Heart right ventricle (tissue), 16 donors: ENCODE results near the gene NPTX1. TPM values are rescaled to one million over a fixed set of nuclear protein-coding genes. Genes with fewer than 3 reads are reported as not detected.
A peak's percentile ranks its signal among the peaks of the same experiment; 100 is the strongest.

ENCODE experiments used
- ATAC-seq, 8 donors: fragments of 200-7000 bp; cut with Tn5 transposase; one replicate each; pipeline ENCODE4 v1.9.1; 2020; ENCODE audit warnings: mild to moderate bottlenecking in 8 of 8, moderate library complexity in 8 of 8, moderate number of reproducible peaks in 1 of 8
- DNase-seq, 2 donors: peaks; one replicate each; pipeline ENCODE4 v3.0.0-alpha.2; 2020
- H3K27ac ChIP-seq, 10 donors: fragments of 200-600 bp; sonication (generic) in 2 of 10; one replicate each; pipeline versions ENCODE4 v1.5.0 to v1.8.0; 2020 to 2022; ENCODE audit warnings: mild to moderate bottlenecking in 3 of 10
- H3K27me3 ChIP-seq, 7 donors: fragments of 200-600 bp; one replicate each; pipeline ENCODE4 v1.8.0; 2021 to 2022; ENCODE audit warnings: mild to moderate bottlenecking in 2 of 7
- H3K36me3 ChIP-seq, 9 donors: fragments of 200-600 bp; sonication (generic) in 1 of 9; one replicate each; pipeline versions ENCODE4 v1.5.0 to v1.8.0; 2020 to 2022; ENCODE audit warnings: mild to moderate bottlenecking in 2 of 9
- H3K4me1 ChIP-seq, 9 donors: fragments of 200-600 bp; sonication (generic) in 1 of 9; one replicate each; pipeline versions ENCODE4 v1.5.0 to v1.8.0; 2020 to 2022; ENCODE audit warnings: mild to moderate bottlenecking in 4 of 9
- H3K4me3 ChIP-seq, 10 donors: fragments of 200-600 bp; sonication (generic) in 2 of 10; one replicate each; pipeline versions ENCODE4 v1.5.0 to v1.8.0; 2020 to 2022; ENCODE audit warnings: mild to moderate bottlenecking in 7 of 10, moderate library complexity in 2 of 10
- H3K9me3 ChIP-seq, 11 donors: fragments of 200-600 bp in 10 of 11; sonication (generic) in 2 of 11; one replicate each; pipeline versions ENCODE4 v1.5.0 to v1.8.0; 2013 to 2022; ENCODE audit warnings: mild to moderate bottlenecking in 2 of 11, control low read depth in 1 of 11, moderate library complexity in 1 of 11
- WGBS, 2 donors: extraction: QIAGEN DNeasy Blood & Tissue Kit; methylation state at CpG; one replicate each; pipeline ENCODE4 v1.1.7; 2013; ENCODE audit warnings: inconsistent platforms in 1 of 2; 5-methylcytosine and 5-hydroxymethylcytosine counted together
- intact Hi-C, 10 donors: fragments of 100-400 bp; cut with DNase I; formaldehyde crosslinking; loops; one replicate each; pipeline versions ENCODE4 v1.11.1 to v1.14.2; 2022
- polyA plus RNA-seq, 2 donors: library from polyadenylated mRNA; stranded (reverse); fragments of 200-250 nt; gene quantifications; one replicate each; pipeline ENCODE4 v1.2.3, GENCODE V29; 2013
- total RNA-seq, 10 donors: library from RNA; stranded (reverse); fragmentation: NEBNext Ultra II Directional in 3 of 10; extraction: Animal tissue kit (Norgen Biotek cat#: 25700) in 3 of 10; gene quantifications; one replicate each; pipeline versions ENCODE4 v1.2.1 to v1.2.4, GENCODE V29; 2021 to 2023
- TF ChIP-seq, protein P1 (sequence below), 9 donors: fragments of 200-600 bp; sonication (generic) in 2 of 9; IDR thresholded peaks; one replicate each; pipeline versions ENCODE4 v1.5.0 to v1.8.0; 2021 to 2022; ENCODE audit warnings: antibody characterized with exemption in 9 of 9, mild to moderate bottlenecking in 5 of 9, moderate library complexity in 1 of 9
- donor health status: Arrhythmogenic right ventricular cardiomyopathy.
- donor health status: ischemic (EF 13 %, LVEDD 7.1; RV severe dilation, severe dysfunction).
- donor health status: healthy with polysubstance abuse.
- donor health status: DM: no; HTN: yes; CAD: no.
- donor health status: DM: no; HTN: no; CAD: no.
- donor health status: ischemic (EF 25% LVEDD 6.9; RV normal size, moderate dysfunction).
- donor health status: ischemic (EF 25% LVEDD 5.7; RV mildly dilated, moderate dysfunction).
- donor health status: healthy.
- donor health status: DM: yes; HTN: yes; CAD: no.
- donor health status: Ischemic cardiomyopathy.
- donor health status: ischemic (EF 35%, LVEDD 5.7; RV mildly dilated, moderate dysfunction).
- donor health status: nonischemic (EF 11% LVEDD 7.7; RV severe dilation, severe dysfunction).
- donor health status: DM: yes; HTN: yes; CAD: no.
- donor health status: PGD.
- donor health status: ischemic (EF 29% LVEDD 5.4; RV normal size, mild dysfunction).
- donor health status: nonischemic (EF 23%, LVEDD 6.1; RV moderate dilation, normal function).

Gene NPTX1
- total and polyA plus RNA-seq, 12 donors = 0.03 TPM; not detected in 11

DNA sequence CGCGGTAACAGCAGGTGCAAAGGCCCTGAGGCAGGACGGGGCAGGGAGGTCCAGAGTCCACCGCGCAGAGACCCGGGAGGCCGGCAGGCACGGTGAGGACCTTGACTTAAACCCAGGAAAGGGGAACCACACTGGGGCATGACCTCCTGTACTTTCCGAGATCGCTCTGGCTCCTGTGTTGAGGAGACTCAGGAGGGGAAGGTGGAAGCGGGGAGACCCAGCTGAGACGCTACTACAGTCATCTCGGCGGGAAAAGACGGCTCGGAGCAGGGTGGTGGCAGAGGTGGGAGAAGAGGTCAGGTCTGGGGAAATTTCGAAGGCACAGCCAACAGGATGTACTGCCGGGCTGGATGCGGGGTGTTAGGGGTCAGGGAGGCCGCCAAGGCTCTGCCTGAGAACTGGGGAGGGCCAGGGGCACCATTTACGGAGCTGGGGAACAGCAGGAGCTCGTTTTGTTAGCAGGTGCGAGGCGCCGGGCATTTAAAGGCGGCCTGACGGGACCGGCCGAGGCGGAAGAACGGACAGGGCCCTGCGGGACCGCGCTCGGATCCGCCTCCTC lies 22.3 kb downstream of the NPTX1 start:
- Histone ChIP-seq H3K9me3 (no peaks in the 10 kb centered on the region), H3K27me3 (no peaks in the 10 kb centered on the region), H3K4me3 (peak overlapping the region; percentile 55 to 92 (median 70)), H3K4me1 (peaks cover 8 to 39% (median 30%) of the 10 kb centered on the region in 9 donors), H3K27ac (peak overlapping the region; percentile 83 to 99 (median 97)), H3K36me3 (no peaks in the 10 kb centered on the region)
- DNase-seq (no peak), ATAC-seq (no peak)
- TF ChIP-seq, protein P1, sequence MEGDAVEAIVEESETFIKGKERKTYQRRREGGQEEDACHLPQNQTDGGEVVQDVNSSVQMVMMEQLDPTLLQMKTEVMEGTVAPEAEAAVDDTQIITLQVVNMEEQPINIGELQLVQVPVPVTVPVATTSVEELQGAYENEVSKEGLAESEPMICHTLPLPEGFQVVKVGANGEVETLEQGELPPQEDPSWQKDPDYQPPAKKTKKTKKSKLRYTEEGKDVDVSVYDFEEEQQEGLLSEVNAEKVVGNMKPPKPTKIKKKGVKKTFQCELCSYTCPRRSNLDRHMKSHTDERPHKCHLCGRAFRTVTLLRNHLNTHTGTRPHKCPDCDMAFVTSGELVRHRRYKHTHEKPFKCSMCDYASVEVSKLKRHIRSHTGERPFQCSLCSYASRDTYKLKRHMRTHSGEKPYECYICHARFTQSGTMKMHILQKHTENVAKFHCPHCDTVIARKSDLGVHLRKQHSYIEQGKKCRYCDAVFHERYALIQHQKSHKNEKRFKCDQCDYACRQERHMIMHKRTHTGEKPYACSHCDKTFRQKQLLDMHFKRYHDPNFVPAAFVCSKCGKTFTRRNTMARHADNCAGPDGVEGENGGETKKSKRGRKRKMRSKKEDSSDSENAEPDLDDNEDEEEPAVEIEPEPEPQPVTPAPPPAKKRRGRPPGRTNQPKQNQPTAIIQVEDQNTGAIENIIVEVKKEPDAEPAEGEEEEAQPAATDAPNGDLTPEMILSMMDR (IDR thresholded peaks at IDR 0.05) = no peak
- intact Hi-C loops = loop anchor here in 3 of 10 donors (2.0 to 10.0 kb wide), 2 partner anchors 39 to 91 kb away; partner anchors contain the start of genes RPTOR (in 2 of the 3) and ENDOV (in 1 of the 3)
- 32 to 41% methylated on average over 32 to 36 of the region's 36 CpGs for WGBS, 2 donors

DNA sequence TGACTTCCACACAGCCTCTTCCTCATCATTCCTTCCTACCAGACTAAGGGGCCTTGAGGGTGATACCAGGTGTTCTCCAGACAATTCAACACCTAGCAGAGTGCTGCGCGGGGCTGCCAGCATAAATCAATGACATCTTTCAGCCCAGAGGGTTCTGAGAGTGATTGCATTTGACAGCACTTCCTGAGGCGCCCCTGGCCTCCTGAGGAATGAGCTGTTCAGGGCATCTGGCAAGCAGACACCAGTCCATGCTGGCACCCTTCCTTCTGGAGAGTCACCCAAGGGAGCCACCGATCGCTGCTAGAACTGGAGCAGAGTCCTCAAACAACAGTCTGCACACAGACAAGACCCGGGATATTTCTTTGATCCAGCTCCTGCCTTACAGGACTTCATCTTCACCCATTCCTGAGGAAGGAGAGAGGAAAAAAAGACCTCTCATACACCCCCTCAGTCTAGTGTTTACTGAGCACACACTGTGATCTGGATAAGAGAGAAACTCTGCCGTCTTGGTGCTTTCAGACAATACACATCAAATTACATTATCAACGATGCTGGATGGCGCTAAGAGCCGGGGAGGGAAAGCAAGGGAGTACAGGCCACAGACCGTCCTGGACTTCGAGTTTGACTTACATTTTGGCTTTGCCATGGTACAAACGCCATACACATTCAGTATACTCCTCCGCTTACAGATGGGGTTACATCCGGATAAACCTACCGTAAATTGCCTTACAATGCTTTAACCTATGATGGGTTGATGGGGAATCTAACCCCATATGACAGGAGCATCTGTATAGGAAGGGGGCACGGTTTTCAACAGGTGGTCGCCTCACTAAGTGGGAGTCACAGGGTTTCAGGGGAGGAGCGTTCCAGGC lies 23.0 kb downstream of the NPTX1 start:
- H3K9me3 ChIP-seq = no peaks in the 10 kb centered on the region
- H3K27me3 ChIP-seq = no peaks in the 10 kb centered on the region
- TF ChIP-seq, protein P1 (IDR thresholded peaks at IDR 0.05) = no peak
- peak overlapping the region in 2 of 10 donors; percentile 96 to 98 for H3K27ac ChIP-seq
- H3K4me3 ChIP-seq = peak overlapping the region in 5 of 10 donors; percentile 61 to 92 (median 80)
- WGBS, 2 donors = 82 to 85% methylated on average over 19 of the region's 19 CpGs
- intact Hi-C loops = loop anchor here in 2 of 10 donors (10.0 kb wide), 1 partner anchor 91 kb away; the partner anchor contains the start of gene RPTOR (in 2 of the 2)
- DNase-seq = no peak
- H3K4me1 ChIP-seq = peaks cover 8 to 39% (median 30%) of the 10 kb centered on the region in 9 donors
- ATAC-seq = no peak
- H3K36me3 ChIP-seq = no peaks in the 10 kb centered on the region

DNA sequence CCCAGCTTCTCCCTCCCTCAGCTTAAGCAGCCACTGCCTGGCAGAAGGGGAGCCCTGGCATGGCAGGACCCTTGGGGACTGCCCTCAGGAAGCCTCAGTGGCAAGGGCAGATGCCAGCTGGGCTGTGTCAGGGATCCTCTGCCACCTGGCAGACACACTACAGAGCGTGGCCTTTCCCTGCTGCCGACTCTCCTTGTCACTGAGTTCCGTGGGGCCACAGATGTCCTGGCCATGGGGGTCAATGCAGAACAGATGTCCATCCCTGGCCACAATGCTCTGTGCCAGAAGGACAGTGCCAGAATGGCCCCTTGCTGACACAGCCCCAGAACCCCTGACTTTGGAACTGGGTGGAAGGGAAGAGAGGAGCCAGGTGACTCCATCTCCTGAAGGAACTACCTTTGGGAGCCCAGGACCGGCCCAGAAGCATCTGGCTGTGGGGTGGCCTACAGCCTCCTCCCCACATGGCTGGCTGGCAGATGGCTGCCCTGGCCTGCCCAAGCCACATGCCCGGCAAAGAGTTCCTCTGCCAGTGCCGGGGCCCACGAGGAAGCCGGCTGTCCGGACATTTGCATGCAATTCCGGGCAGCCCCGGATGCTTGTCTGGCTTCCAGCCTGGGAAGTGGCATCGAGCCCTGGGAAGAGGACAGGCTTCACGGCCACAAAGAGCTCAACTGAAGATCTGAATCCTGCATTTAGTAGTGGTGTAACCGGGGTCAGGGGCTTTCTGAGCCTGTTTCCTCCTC lies 24.1 kb downstream of the NPTX1 start:
- 79 to 84% methylated on average over 14 of the region's 14 CpGs for WGBS, 2 donors
- no peaks in the 10 kb centered on the region for H3K9me3 ChIP-seq
- no peaks in the 10 kb centered on the region for H3K36me3 ChIP-seq
- H3K4me3 ChIP-seq = no peak overlapping the region
- no peak for DNase-seq
- TF ChIP-seq, protein P1 (IDR thresholded peaks at IDR 0.05) = no peak
- no peak overlapping the region for H3K27ac ChIP-seq
- H3K4me1 ChIP-seq = peaks cover 8 to 36% (median 28%) of the 10 kb centered on the region in 9 donors
- intact Hi-C loops = loop anchor here in 2 of 10 donors (10.0 kb wide), 1 partner anchor 92 kb away; the partner anchor contains the start of gene RPTOR (in 2 of the 2)
- H3K27me3 ChIP-seq = no peaks in the 10 kb centered on the region
- no peak for ATAC-seq
